Activated CD4-positive, alpha-beta T cell treated with anti-CD3 and anti-CD28 coated beads for 1 hour (primary cell): Measurements from ENCODE around the gene VPS37B.

Experiments used
- DNase-seq: peaks from one replicate; pipeline ENCODE4 v3.0.0-alpha.2; 2020

The VPS37B gene

DNA sequence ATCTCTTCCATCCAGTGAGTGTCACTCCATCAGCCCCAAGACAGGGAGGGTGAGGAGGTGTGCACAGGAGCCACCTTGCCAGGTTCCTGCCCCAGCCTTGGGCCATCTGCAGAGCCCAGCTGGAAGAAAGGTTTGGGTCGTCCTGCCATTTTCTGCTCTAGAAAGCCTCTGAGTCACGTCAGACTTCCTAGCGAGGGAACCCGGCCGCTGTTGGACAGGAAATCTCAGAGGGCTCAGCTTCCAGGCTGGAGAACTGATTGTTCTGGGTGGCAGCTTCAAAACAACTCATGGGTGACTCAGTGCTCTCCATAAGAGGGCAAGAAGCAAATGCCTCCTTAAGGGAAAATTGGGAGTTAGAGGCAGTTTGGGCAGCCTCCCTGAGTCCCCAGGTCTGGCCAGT, 44.1 kb downstream of the VPS37B start:
- DNase-seq = no peak

- DNase-seq = no peak
Observed at GRCh38 chr12:122850695-122851350, 45.1 kb downstream of the VPS37B start.

- DNase-seq = no peak
Observed at GRCh38 chr12:122850048-122850445, 45.9 kb downstream of the VPS37B start.

- DNase-seq = no peak
Observed at GRCh38 chr12:122849352-122850047, 46.4 kb downstream of the VPS37B start.

- no peak for DNase-seq
Observed at GRCh38 chr12:122848471-122849351, 47.2 kb downstream of the VPS37B start.

DNA sequence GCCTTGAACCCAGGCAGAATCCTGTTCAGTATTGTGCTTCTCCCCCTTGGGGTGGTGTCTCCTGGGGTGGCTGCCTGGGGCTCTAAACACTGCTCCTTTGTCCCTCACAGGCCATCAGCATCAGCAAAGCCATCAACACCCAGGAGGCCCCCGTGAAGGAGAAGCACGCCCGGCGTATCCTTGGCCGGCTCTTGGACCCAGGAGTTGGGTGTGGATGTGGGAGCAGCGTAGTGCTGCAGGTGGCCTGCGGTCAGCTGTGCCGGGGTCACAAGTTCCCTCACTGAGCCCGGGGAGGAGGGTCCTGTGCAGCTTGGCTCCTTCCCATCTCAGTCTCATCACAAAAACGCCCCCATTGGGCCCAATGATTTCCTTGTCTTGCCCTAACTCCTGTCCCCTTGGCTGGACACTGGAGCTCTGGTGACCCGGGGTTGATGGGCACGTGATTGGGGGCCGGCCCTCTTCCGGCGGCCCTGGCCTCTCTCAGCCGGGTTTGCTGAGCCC, 48.0 kb downstream of the VPS37B start:
- DNase-seq = no peak

- no peak for DNase-seq
Observed at GRCh38 chr12:122847516-122847836, 48.4 kb downstream of the VPS37B start.

- DNase-seq = no peak
Observed at GRCh38 chr12:122846622-122847515, 49.1 kb downstream of the VPS37B start.

- DNase-seq = no peak
Observed at GRCh38 chr12:122845865-122846621, 49.9 kb downstream of the VPS37B start.

- DNase-seq = no peak
Observed at GRCh38 chr12:122845041-122845864, 50.7 kb downstream of the VPS37B start.

DNA sequence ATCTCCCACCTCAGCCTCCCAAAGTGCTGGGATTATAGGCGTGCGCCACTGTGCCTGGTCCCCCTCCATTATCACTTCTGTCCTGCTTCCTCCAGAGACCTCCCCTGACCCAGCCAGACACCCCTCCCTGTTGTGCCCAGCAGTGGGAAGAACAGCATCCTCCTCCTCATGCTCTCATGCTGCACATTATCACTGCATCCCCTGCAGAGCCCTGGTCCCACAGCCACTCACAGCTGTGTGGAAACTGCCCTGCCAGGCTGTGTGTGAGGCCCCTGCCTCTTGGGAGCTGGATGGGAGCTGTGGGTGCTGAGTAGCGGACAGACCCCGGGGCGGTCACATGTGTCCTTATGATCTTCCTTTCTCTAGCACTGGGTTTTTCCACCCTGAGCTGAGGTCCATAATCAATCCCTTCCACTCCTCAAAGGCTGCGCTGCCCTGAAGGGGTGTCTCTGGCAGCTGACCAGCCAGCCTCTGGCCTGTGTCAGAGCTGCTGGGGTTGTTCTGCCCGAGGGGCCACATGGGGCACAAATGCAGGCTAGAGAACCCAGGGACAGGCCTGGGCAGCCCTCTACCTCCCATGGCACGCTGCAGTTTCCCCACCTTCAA, 51.5 kb downstream of the VPS37B start:
- DNase-seq = no peak

DNA sequence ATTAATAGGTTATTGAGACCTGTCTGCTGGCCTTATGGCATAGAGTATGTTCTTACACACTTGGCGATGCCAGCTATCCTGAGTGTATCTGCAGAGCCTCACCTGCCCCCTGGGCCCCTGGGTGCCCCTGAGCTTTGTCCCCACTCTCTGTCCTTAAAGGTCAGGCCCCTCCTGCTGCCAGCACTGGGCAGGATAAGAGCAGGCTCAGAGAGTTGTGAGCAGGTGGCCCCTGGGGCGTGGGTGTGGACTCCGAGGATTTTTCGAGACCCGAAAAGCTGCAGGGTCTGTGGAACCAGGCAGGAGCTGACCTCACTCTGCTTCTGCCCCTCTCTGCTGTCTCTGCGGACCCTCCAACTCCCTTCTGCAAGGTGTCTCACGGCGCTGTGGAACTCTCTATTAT, 52.5 kb downstream of the VPS37B start:
- no peak for DNase-seq

GRCh38 chr12:122842505-122843405, 53.2 kb downstream of the VPS37B start:
- DNase-seq = no peak

GRCh38 chr12:122841544-122842321, 54.2 kb downstream of the VPS37B start:
- DNase-seq = no peak

DNA sequence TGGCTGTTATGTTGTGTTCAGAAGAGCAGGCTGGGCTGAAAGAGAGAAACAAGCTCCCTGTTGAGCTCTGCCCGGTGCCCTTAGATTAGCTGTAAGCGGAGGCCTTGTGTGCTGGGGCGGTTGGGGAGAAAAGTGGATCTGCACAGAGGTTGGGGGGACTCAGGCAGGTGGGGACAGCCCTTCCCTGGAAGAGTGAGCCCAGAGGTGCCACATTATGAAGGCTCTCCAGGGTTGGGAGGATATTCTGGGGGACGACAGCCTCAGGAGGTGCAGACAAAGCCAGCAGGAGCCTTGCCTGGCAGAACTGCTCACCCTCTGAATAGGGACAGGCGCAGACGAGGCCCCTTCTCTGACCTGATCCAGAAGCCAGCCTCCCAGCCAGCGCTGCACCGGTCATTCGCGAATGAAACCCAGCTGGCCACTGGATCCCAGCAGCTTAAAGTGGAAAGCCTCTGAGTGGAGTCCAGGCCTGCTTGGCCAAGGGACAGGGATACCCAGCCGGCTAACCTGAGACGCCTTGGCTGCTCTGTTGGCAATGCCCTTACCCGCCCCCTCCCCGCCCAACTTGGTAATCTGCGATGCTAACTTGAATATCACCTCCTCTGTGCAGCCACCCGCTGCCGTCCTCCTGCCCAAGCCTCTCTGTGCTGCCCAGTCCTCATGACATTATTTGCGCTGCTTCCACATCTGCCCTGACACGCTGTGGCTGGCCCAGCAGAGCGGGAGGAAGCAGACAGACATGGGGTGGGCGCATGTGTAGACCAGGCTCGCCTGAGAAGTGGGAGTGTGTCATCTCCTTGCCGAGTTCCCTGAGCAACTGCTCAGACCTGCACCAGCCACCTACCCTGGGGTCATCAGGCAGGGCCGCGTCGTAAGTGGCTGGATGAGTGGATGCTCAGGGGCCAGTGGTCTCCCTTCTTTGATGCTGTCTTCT, 55.1 kb downstream of the VPS37B start:
- no peak for DNase-seq

GRCh38 chr12:122839907-122840554, 55.9 kb downstream of the VPS37B start:
- no peak for DNase-seq

DNA sequence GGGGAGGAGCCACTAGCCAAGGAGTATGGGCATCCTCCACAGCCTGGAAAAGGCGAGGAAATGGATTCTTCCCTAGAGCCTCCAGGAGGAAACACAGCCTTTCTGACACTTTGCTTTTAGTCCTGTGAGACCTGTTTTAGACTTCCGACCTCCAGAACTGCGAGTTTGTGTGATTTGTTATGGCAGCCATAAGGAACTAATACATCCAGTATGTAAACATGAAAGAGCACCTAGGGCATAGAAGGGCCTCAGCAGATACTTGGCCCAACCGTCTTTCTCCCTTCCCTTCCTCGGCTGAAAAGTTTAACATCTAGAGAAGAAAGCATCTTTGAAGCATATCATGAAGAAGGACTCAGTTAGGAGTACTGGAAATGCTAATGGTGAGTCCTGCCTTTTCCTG, 57.1 kb downstream of the VPS37B start:
- DNase-seq = no peak
